NB4 (cell line): Measurements from ENCODE around the gene SPAG5.
A peak's percentile ranks its signal among the peaks of the same experiment; 100 is the strongest.

ENCODE experiments used
- DNase-seq: peaks from one replicate; pipeline ENCODE4 v3.0.0; 2010; ENCODE audit warnings: low read depth
- H3K4me3 ChIP-seq: one replicate; pipeline ENCODE4 v1.5.1; 2011; ENCODE audit warnings: mild to moderate bottlenecking, low read depth, low read length, moderate library complexity
- MYC ChIP-seq: IDR thresholded peaks from 2 replicates; pipeline ENCODE4 v1.6.1; 2011; ENCODE audit warnings: low read depth, low read length
- POLR2A ChIP-seq: IDR thresholded peaks from 2 replicates; pipeline ENCODE4 v1.6.1; 2011; ENCODE audit warnings: mild to moderate bottlenecking; ENCODE audit not compliant: insufficient read length; ENCODE audit errors: extremely low read depth
- TF ChIP-seq, protein P1 (sequence below): IDR thresholded peaks from one replicate; pipeline ENCODE4 v1.5.1; 2012; ENCODE audit warnings: low read depth, low read length
- TF ChIP-seq, protein P2 (sequence below): IDR thresholded peaks from 2 replicates; pipeline ENCODE4 v1.6.1; 2011; ENCODE audit warnings: low read depth, low read length

The SPAG5 gene

DNA sequence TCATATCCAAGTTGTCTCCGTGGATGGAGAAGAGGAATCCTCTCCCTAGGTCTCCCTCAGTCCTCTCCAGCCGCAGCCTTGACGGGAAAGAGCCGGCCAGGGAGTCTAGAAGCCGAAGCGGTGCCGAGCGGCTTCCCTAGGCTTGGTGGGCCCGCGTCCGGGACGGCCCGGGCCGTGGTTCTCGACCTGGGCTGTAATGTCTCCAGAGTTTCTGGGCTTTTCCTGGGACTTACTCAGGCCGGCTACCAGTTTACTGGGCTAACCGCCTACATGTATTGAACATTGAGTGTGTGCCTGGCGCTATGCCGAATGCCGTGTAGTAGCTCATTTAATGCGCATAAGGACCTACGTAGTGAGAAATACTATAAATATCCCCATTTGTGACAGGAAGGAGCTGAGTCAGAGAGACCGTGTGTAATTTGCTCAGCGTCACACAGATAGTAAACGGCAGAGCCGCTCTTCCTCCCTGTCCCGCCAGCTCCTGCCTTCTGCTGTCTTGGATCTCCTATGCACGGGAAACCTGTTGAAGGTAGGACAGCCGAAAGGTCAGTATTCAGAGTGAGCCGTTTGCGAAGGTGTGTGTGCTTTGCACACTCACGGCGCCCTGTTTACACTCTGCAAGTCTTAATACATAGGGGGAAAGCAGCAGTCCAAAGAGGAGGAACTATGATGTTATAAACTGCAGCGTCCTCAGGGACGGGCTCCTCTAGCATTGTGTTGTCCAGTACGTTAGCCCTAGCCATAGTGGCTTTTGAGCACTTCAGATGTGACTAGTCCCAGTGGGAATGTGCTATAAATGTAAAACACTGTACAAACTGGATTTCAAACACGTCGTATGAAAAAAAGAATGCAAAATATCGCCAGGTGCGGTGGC, 723 bp upstream of the SPAG5 start:
- TF ChIP-seq POLR2A (no peak), MYC (no peak)
- DNase-seq: peak; percentile 90
- H3K4me3 ChIP-seq: peak overlapping the region; percentile 84

DNA sequence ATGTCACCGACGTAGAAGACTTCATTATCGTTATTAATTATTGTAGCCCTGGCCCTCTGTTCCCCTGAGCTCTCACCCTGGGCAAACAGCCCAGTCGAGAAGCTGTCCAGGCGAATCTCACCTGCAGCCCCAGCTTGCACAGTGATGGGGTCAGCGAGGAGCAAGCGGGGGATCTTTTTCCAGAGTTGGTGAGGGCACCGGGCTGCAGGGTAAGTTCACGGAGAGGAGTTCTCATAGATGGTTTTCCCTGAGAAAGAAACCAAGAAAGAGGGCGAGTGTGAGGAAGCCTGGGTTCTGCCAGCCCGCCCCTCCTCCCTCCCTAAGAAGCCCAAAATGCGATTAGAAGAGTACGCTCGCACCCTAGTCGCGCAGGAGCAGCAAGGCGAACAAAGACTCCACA, 436 bp downstream of the SPAG5 start:
- peak overlapping the region; percentile 84 for H3K4me3 ChIP-seq
- TF ChIP-seq, protein P1, sequence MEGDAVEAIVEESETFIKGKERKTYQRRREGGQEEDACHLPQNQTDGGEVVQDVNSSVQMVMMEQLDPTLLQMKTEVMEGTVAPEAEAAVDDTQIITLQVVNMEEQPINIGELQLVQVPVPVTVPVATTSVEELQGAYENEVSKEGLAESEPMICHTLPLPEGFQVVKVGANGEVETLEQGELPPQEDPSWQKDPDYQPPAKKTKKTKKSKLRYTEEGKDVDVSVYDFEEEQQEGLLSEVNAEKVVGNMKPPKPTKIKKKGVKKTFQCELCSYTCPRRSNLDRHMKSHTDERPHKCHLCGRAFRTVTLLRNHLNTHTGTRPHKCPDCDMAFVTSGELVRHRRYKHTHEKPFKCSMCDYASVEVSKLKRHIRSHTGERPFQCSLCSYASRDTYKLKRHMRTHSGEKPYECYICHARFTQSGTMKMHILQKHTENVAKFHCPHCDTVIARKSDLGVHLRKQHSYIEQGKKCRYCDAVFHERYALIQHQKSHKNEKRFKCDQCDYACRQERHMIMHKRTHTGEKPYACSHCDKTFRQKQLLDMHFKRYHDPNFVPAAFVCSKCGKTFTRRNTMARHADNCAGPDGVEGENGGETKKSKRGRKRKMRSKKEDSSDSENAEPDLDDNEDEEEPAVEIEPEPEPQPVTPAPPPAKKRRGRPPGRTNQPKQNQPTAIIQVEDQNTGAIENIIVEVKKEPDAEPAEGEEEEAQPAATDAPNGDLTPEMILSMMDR: no peak
- TF ChIP-seq POLR2A (no peak), MYC (no peak)
- TF ChIP-seq, protein P2, sequence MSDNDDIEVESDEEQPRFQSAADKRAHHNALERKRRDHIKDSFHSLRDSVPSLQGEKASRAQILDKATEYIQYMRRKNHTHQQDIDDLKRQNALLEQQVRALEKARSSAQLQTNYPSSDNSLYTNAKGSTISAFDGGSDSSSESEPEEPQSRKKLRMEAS: no peak
- no peak for DNase-seq

DNA sequence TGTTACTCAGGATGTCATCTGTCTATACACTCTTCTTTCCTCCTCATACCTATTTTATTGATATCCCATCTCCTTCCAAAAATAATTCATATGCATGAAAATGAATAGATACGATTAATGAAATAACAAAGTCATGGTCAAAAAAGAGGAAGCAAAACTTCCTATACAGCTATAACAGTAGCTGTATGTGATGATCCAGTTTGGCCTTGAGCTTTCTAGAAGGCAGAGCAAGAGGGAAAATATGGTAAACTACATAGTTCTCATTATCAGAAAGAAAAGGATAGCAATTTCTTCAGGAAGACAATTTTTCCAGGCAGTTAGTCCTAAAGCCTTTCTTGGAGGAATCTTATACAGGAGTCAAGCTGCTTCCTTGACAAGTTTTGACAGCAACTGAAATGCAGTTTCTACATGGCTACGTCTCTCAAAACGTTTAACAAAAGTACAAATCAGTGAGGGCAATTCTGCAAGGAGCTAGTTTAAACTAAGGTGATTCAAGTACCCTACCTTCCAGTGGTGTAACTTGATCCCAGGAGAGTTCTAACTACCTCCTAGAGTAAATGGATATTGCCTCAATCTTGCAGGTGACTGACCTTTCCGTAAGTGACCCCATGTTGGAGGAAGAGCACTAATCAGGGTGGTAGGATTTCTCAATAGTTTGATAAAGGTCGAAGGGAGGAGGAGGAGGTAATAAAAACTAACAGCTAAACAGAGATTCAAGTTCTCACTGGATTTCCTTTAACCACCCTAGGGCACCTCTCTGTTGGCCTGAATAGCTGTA, 1.0 kb downstream of the SPAG5 start:
- peak overlapping the region; percentile 84 for H3K4me3 ChIP-seq
- DNase-seq: peak; percentile 28
- TF ChIP-seq POLR2A (no peak), MYC (no peak)
- TF ChIP-seq, protein P2: no peak
- TF ChIP-seq, protein P1: no peak

DNA sequence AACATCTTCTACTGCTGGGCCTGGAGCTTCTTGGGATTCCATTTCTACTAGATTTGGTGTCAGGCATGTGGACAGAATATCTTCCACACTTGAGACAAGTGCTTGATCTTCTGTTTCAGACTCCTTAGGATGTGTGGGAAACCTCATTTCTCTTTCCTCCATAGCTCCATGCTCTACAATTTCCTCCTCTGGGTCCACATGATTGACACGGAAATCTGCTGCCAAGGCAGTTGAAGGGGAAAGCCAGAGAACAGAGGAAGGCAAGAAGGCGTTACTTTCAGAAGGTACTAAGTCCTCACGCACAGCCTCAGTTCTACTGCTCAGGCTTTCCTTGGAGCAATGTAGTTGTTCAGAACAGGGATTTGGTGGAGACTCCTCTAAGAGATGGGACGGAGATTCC, 6.6 kb downstream of the SPAG5 start:
- DNase-seq: no peak
- TF ChIP-seq POLR2A (no peak), MYC (no peak)
- TF ChIP-seq, protein P1: no peak
- TF ChIP-seq, protein P2: no peak
- H3K4me3 ChIP-seq: no peak overlapping the region

DNA sequence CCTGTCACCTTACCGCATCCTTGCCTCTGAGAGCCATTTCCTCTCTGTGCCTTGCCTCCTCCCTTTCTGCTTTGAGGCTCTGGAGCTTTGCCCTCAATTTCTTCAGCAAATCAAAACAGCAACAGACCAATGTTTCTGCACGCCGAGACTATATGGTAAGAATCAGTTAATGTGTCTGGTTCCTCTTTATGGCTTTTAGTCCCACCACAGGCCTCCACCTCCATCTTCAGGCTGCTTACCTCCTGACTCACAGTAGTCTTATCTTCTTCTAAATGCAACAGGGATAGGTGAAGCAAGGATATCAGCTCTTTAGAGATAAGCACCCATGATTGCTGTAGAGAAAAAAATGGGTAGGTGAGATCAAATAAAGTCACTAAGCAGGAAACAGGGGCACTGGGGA, 13.0 kb downstream of the SPAG5 start:
- no peak for DNase-seq
- H3K4me3 ChIP-seq: no peak overlapping the region
- no peak for TF ChIP-seq MYC
- TF ChIP-seq, protein P2: no peak
- no peak for TF ChIP-seq POLR2A
- TF ChIP-seq, protein P1: no peak

DNA sequence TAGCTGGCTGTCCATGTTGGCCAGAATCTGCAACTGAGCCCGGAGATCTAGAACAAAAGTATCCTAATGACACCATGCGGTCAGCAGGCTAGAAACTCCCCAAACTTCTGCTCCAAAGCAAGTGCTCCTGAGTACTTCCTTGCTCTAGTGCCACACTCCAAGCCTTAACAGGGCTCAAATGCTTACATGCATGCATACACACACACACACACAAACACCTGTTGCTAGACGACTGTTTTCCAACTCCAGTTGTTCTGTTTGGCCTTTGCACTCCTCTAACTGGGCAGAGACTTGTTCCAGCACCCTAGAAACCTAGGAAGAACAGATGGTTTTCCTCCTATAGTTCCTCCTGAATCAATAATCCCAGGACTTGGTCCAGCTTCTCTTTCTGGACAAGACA, 14.4 kb downstream of the SPAG5 start:
- no peak for DNase-seq
- TF ChIP-seq POLR2A (no peak), MYC (no peak)
- TF ChIP-seq, protein P2: no peak
- TF ChIP-seq, protein P1: no peak

More for the DNA sequence above, 14.4 kb downstream of the SPAG5 start:
- no peak overlapping the region for H3K4me3 ChIP-seq
